SHP77 treated with DMSO at 0.1 percent for 48 hours (cell line): ENCODE results near the gene GLUD1.
"Not testable (repeated sequence)": the region's sequence is repeated elsewhere in the genome, so short reads cannot be mapped to it uniquely, and the experiment has no call there.

Experiments used
- DNase-seq: peaks from one replicate; lab custom pipeline; 2025; lab: John Stamatoyannopoulos, UW

GLUD1 gene

GRCh38 chr10:87045434-87045938 lies 49.2 kb downstream of the GLUD1 start:
- DNase-seq, result no peak

- not testable (repeated sequence) for DNase-seq
Measured at GRCh38 chr10:87043579-87043978, 51.1 kb downstream of the GLUD1 start.

GRCh38 chr10:87038786-87039185 lies 55.9 kb downstream of the GLUD1 start:
- DNase-seq, result no peak

GRCh38 chr10:87038286-87038717 lies 56.3 kb downstream of the GLUD1 start:
- no peak for DNase-seq

GRCh38 chr10:87036623-87037022 lies 58.0 kb downstream of the GLUD1 start:
- no peak for DNase-seq

GRCh38 chr10:87030912-87031635 lies 63.6 kb downstream of the GLUD1 start:
- no peak for DNase-seq

- not testable (repeated sequence) for DNase-seq
Measured at GRCh38 chr10:87030419-87030818, 64.2 kb downstream of the GLUD1 start.

- DNase-seq, result not testable (repeated sequence)
Measured at GRCh38 chr10:87026747-87027508, 67.7 kb downstream of the GLUD1 start.

GRCh38 chr10:87025285-87025958 lies 69.2 kb downstream of the GLUD1 start:
- not testable (repeated sequence) for DNase-seq

- not testable (repeated sequence) for DNase-seq
Measured at GRCh38 chr10:87020056-87020455, 74.6 kb downstream of the GLUD1 start, which contains the start of gene FAM25A. FAM25A (plus strand) TSS chr10:87020294; CDS start chr10:87020325, 31 bp downstream.

- DNase-seq, result not testable (repeated sequence)
Measured at GRCh38 chr10:87019504-87019903, 75.1 kb downstream of the GLUD1 start.

- DNase-seq, result not testable (repeated sequence)
Measured at GRCh38 chr10:87019066-87019465, 75.6 kb downstream of the GLUD1 start.

GRCh38 chr10:87018127-87018526 lies 76.5 kb downstream of the GLUD1 start:
- not testable (repeated sequence) for DNase-seq

- not testable (repeated sequence) for DNase-seq
Measured at GRCh38 chr10:87014986-87015716, 79.5 kb downstream of the GLUD1 start.

GRCh38 chr10:87013528-87013927 lies 81.1 kb downstream of the GLUD1 start:
- not testable (repeated sequence) for DNase-seq

- not testable (repeated sequence) for DNase-seq
Measured at GRCh38 chr10:87009134-87009696, 85.4 kb downstream of the GLUD1 start.

GRCh38 chr10:87008303-87008702 lies 86.3 kb downstream of the GLUD1 start:
- DNase-seq, result not testable (repeated sequence)

- not testable (repeated sequence) for DNase-seq
Measured at GRCh38 chr10:87007674-87008073, 87.0 kb downstream of the GLUD1 start.

GRCh38 chr10:87007124-87007523 lies 87.5 kb downstream of the GLUD1 start:
- DNase-seq, result not testable (repeated sequence)

- no peak for DNase-seq
Measured at GRCh38 chr10:87000491-87000890, 94.2 kb downstream of the GLUD1 start.
